Measurements from ENCODE around the gene S100A13. TPM values are rescaled to one million over a fixed set of nuclear protein-coding genes. Genes with fewer than 3 reads are reported as not detected.
"Not testable (repeated sequence)": the region's sequence is repeated elsewhere in the genome, so short reads cannot be mapped to it uniquely, and the experiment has no call there.

S100A13 gene
- total and polyA plus RNA-seq, 2 experiments from 2014 or later = 115 to 248 TPM

DNA sequence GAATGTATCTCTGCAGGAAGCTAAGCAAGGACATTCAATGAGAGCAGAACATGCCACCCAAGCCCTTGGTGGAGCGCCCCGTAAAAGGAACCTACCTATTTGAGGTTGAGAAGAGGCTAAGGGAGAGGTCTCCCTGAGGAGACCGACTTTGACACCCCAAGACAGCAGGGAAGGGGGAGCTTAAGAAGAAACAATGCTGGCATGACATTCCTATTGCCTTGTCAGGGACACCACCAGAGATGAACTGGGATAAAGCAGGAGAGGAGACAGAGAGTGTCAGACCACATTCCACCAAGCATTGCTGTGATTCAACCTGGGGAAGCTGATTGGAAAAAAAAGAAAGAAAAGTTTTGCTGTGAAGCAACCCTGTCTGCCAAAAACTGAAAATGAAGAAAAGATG lies 48.4 kb downstream of the S100A13 start:
- TF ChIP-seq EZH2 (IDR thresholded peaks at IDR 0.05; ENCODE audit: borderline replicate concordance) (no peak), EZH2phosphoT487 (IDR thresholded peaks at IDR 0.05; ENCODE audit: low read depth, severe bottlenecking, unreplicated experiment) (no peak)
- TF ChIP-seq, protein P1, sequence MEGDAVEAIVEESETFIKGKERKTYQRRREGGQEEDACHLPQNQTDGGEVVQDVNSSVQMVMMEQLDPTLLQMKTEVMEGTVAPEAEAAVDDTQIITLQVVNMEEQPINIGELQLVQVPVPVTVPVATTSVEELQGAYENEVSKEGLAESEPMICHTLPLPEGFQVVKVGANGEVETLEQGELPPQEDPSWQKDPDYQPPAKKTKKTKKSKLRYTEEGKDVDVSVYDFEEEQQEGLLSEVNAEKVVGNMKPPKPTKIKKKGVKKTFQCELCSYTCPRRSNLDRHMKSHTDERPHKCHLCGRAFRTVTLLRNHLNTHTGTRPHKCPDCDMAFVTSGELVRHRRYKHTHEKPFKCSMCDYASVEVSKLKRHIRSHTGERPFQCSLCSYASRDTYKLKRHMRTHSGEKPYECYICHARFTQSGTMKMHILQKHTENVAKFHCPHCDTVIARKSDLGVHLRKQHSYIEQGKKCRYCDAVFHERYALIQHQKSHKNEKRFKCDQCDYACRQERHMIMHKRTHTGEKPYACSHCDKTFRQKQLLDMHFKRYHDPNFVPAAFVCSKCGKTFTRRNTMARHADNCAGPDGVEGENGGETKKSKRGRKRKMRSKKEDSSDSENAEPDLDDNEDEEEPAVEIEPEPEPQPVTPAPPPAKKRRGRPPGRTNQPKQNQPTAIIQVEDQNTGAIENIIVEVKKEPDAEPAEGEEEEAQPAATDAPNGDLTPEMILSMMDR (IDR thresholded peaks at IDR 0.05; ENCODE audit: poor library complexity) = no peak
- DNase-seq (ENCODE audit: low spot score) = no peak
- 80% methylated on average over 3 of the region's 3 CpGs for WGBS (ENCODE audit: low lambda C conversion rate, missing lambda C conversion rate)
- Histone ChIP-seq H3K9me2 (replicated peaks; ENCODE audit: insufficient read depth) (no peaks in the 10 kb centered on the region), H4K20me1 (ENCODE audit: insufficient read depth, poor library complexity, severe bottlenecking) (no peaks in the 10 kb centered on the region), H3K27me3 (no peaks in the 10 kb centered on the region), H3K4me3 (no peak overlapping the region), H3K9me3 (ENCODE audit: low read depth) (no peaks in the 10 kb centered on the region), H3K36me3 (replicated peaks; ENCODE audit: insufficient read depth, low read depth) (no peaks in the 10 kb centered on the region), H2AFZ (no peak overlapping the region), H3K79me2 (no peaks in the 10 kb centered on the region), H3K4me2 (no peak overlapping the region), H3K4me1 (ENCODE audit: insufficient read depth) (no peaks in the 10 kb centered on the region), H3K27ac (no peak overlapping the region)

DNA sequence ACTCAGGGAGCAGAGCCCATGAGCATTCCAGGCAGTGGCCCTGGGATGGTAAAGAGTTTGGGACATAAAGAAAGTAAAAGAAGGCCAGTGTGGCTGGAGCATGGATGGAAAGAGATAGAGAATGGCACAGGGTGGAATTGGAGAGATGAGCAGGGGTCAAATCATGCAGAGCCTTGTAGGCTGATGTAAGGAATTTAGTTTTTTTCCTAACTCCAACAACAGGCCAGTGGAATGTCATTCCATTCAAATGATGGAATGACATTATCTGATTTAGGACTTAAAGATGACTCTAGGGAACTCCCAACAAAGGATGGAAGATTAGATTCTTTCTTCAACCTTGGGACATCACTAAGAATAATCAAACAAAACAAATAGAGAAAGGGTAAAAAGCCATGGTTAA lies 48.8 kb downstream of the S100A13 start:
- Histone ChIP-seq H3K9me3 (ENCODE audit: low read depth) (no peaks in the 10 kb centered on the region), H4K20me1 (ENCODE audit: insufficient read depth, poor library complexity, severe bottlenecking) (no peaks in the 10 kb centered on the region), H2AFZ (no peak overlapping the region), H3K9me2 (replicated peaks; ENCODE audit: insufficient read depth) (no peaks in the 10 kb centered on the region), H3K27me3 (no peaks in the 10 kb centered on the region), H3K36me3 (replicated peaks; ENCODE audit: insufficient read depth, low read depth) (no peaks in the 10 kb centered on the region), H3K4me2 (no peak overlapping the region), H3K4me1 (ENCODE audit: insufficient read depth) (no peaks in the 10 kb centered on the region), H3K79me2 (no peaks in the 10 kb centered on the region), H3K27ac (no peak overlapping the region), H3K4me3 (no peak overlapping the region)
- no peak for DNase-seq (ENCODE audit: low spot score)
- TF ChIP-seq, protein P1 (IDR thresholded peaks at IDR 0.05; ENCODE audit: poor library complexity) = no peak
- TF ChIP-seq EZH2phosphoT487 (IDR thresholded peaks at IDR 0.05; ENCODE audit: low read depth, severe bottlenecking, unreplicated experiment) (no peak), EZH2 (IDR thresholded peaks at IDR 0.05; ENCODE audit: borderline replicate concordance) (no peak)

GRCh38 chr1:153577624-153578051 lies 49.7 kb downstream of the S100A13 start:
- 73% methylated on average over 9 of the region's 9 CpGs for WGBS (ENCODE audit: low lambda C conversion rate, missing lambda C conversion rate)
- Histone ChIP-seq H3K36me3 (replicated peaks; ENCODE audit: insufficient read depth, low read depth) (no peaks in the 10 kb centered on the region), H3K9me3 (ENCODE audit: low read depth) (no peaks in the 10 kb centered on the region), H4K20me1 (ENCODE audit: insufficient read depth, poor library complexity, severe bottlenecking) (no peaks in the 10 kb centered on the region), H3K79me2 (no peaks in the 10 kb centered on the region), H2AFZ (no peak overlapping the region), H3K4me2 (no peak overlapping the region), H3K27me3 (no peaks in the 10 kb centered on the region), H3K27ac (no peak overlapping the region), H3K4me3 (no peak overlapping the region), H3K9me2 (replicated peaks; ENCODE audit: insufficient read depth) (no peaks in the 10 kb centered on the region), H3K4me1 (ENCODE audit: insufficient read depth) (no peaks in the 10 kb centered on the region)
- no peak for DNase-seq (ENCODE audit: low spot score)
- TF ChIP-seq EZH2phosphoT487 (IDR thresholded peaks at IDR 0.05; ENCODE audit: low read depth, severe bottlenecking, unreplicated experiment) (no peak), EZH2 (IDR thresholded peaks at IDR 0.05; ENCODE audit: borderline replicate concordance) (no peak)
- TF ChIP-seq, protein P1 (IDR thresholded peaks at IDR 0.05; ENCODE audit: poor library complexity) = no peak

DNA sequence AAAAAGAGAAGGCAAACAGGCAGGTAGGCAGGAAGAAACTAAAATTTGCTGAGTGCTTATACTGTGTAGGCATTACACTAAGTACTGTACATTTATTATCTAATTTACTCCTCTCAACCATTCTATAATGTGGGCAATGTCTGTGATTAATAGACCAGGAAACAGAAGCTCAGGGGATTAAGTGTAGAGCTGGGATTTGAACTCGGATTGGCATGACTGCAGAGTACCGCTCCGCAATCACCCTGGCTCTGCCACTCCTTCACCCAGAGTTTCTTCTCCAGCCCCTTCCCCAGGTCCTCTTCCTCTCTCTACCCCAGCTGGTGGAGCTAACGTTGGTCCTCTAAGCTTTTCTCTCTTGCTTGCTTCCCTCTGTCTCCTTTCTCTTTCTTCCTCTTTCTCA lies 50.2 kb downstream of the S100A13 start:
- Histone ChIP-seq H3K4me2 (no peak overlapping the region), H3K4me1 (ENCODE audit: insufficient read depth) (no peaks in the 10 kb centered on the region), H3K27ac (no peak overlapping the region), H3K9me2 (replicated peaks; ENCODE audit: insufficient read depth) (no peaks in the 10 kb centered on the region), H3K27me3 (no peaks in the 10 kb centered on the region), H3K36me3 (replicated peaks; ENCODE audit: insufficient read depth, low read depth) (no peaks in the 10 kb centered on the region), H3K4me3 (no peak overlapping the region), H2AFZ (no peak overlapping the region), H3K79me2 (no peaks in the 10 kb centered on the region), H4K20me1 (ENCODE audit: insufficient read depth, poor library complexity, severe bottlenecking) (no peaks in the 10 kb centered on the region), H3K9me3 (ENCODE audit: low read depth) (no peaks in the 10 kb centered on the region)
- 76% methylated on average over 4 of the region's 4 CpGs for whole genome bisulfite sequencing (ENCODE audit: low lambda C conversion rate, missing lambda C conversion rate)
- no peak for DNase-seq (ENCODE audit: low spot score)
- TF ChIP-seq EZH2phosphoT487 (IDR thresholded peaks at IDR 0.05; ENCODE audit: low read depth, severe bottlenecking, unreplicated experiment) (no peak), EZH2 (IDR thresholded peaks at IDR 0.05; ENCODE audit: borderline replicate concordance) (no peak)
- TF ChIP-seq, protein P1 (IDR thresholded peaks at IDR 0.05; ENCODE audit: poor library complexity) = no peak

DNA sequence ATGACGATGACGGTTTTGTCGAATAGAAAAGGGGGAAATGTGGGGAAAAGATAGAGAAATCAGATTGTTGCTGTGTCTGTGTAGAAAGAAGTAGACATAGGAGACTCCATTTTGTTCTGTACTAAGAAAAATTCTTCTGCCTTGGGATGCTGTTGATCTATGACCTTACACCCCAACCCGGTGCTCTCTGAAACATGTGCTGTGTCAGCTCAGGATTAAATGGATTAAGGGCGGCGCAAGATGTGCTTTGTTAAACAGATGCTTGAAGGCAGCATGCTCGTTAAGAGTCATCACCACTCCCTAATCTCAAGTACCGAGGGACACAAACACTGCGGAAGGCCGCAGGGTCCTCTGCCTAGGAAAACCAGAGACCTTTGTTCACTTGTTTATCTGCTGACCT lies 51.8 kb downstream of the S100A13 start:
- H4K20me1 ChIP-seq (ENCODE audit: insufficient read depth, poor library complexity, severe bottlenecking); H3K4me2 ChIP-seq; H3K36me3 ChIP-seq (replicated peaks; ENCODE audit: insufficient read depth, low read depth); H3K9me2 ChIP-seq (replicated peaks; ENCODE audit: insufficient read depth); H3K79me2 ChIP-seq; H3K27ac ChIP-seq; DNase-seq (ENCODE audit: low spot score); H3K4me3 ChIP-seq; H3K4me1 ChIP-seq (ENCODE audit: insufficient read depth); H2AFZ ChIP-seq; H3K27me3 ChIP-seq; H3K9me3 ChIP-seq (ENCODE audit: low read depth): not testable (repeated sequence)
- WGBS (ENCODE audit: low lambda C conversion rate, missing lambda C conversion rate) = 67% methylated on average over 10 of the region's 10 CpGs
